ENCODE results near the gene ADNP2.

ADNP2 gene

DNA sequence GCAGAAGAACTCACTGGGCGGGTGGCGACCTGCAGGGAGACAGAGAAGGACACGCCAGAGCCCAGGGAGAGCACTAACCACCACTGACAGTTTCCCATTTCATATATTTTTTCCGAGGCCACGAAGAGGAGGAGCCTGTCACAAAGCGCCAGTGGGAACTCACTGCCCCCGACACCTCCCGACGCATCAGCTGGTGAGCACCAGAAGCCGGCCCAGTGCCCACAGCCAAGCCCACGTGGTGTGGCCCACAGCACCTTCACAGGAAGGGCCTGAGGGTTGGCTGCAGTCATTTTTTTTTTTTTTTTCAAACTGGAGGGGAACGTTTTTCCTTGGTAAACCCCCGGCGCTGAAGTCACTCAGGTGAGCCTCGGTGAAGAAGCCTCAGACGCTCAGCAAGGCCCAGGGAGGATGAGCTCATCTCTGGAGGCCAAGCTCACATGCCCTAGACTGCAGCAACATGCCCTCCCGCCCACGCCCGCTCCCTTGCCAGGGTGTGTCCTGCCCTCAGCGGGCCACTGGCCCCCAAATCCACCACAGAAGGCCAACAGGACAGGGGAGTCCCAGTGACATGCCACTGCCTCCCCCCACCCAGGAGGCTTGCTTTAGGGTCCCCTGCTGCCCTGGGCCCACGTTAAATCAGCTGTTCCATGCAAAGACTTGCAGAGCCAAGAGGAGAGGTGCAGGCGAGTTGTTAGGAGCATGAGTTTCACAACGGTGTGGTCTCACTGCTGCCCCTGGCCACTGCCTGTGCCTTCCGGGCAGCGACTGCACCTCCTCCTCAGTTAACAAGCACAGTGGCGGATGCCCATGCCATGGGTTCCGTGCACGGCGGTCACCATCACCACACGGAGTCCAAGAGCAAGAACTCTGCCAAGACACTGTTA, 70.1 kb downstream of the ADNP2 start:
- DNase-seq (ENCODE audit: low spot score): no peak
- in situ Hi-C loops (cut with MboI; ENCODE audit: low pct_unique_long_range_greater_than_20kb, low sequenced_read_pairs, unreplicated experiment): no loop called here
- TF ChIP-seq, protein P1, sequence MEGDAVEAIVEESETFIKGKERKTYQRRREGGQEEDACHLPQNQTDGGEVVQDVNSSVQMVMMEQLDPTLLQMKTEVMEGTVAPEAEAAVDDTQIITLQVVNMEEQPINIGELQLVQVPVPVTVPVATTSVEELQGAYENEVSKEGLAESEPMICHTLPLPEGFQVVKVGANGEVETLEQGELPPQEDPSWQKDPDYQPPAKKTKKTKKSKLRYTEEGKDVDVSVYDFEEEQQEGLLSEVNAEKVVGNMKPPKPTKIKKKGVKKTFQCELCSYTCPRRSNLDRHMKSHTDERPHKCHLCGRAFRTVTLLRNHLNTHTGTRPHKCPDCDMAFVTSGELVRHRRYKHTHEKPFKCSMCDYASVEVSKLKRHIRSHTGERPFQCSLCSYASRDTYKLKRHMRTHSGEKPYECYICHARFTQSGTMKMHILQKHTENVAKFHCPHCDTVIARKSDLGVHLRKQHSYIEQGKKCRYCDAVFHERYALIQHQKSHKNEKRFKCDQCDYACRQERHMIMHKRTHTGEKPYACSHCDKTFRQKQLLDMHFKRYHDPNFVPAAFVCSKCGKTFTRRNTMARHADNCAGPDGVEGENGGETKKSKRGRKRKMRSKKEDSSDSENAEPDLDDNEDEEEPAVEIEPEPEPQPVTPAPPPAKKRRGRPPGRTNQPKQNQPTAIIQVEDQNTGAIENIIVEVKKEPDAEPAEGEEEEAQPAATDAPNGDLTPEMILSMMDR (IDR thresholded peaks at IDR 0.05; ENCODE audit: extremely low read depth, insufficient read depth, missing control alignments): no peak

DNA sequence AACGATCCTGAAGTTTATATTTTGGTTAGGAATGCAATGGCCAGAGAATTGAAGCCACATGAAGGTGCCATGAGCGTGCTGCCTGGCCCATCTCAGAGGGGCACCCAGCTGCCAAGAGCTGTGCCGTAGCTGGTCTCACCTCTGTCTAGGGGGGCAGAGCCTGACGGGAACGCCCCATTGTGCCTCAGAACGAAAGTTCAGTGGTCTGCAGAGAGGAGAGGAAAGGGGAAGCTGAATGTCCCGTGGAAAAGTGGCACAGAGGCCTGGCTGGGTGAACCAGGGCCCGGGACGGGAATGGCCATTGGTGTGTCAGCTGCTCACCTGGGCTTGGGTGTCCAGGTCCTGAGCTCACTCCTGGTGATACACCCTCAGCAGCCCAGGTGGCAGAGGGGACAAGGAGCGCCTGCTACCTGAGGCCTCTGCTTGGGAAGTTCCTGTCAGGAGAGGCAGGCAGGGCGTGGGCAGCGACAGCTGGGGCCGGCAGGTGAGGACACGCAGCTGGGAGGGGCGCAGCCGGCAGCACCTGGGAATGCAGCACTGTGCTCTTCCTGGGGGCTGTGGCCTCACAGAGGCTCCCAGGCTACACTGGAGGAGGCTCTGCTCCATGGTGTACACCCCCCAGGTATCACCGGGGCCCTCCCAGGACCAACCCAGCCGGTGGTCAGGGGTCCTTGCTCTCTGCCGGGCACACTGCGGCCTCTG, 70.9 kb downstream of the ADNP2 start:
- DNase-seq (ENCODE audit: low spot score): no peak
- TF ChIP-seq, protein P1 (IDR thresholded peaks at IDR 0.05; ENCODE audit: extremely low read depth, insufficient read depth, missing control alignments): no peak
- in situ Hi-C loops (cut with MboI; ENCODE audit: low pct_unique_long_range_greater_than_20kb, low sequenced_read_pairs, unreplicated experiment): no loop called here

DNA sequence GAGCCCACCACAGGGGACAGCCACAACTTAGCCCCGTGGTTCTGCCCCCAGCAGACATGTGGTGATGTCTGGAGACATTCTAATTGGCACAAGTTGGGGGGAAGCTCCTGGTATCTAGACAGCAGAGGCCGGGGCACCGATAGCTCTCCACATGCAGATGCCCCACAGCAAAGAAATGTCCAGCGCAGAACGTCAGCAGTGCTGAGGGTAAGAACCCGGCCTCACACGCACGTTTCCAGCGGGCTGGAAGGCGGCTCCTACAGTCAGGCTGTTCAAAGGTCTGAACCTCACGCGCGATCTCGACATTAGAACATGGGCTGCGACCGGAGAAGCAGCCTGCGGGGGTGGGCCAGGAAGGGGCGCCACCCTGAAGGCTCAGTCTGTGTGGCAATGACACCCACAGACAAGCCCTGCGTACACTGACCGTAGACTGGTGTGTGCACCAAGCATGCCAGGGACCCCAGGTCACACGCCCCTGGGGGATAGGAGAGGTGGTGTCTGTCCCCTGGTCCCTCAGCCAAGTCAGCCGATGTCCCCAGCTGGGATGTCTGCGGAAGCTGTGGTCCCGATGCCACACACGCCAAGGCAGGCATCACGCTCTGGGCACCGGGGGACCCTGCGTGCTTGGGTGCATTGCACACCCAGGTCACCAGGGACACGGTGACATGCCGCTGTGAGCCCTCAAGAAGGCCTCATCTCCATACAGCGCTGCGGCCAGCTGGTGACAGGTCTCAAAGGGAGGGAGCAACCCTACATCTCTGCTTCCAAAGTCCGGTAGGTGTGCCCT, 71.9 kb downstream of the ADNP2 start:
- no peak for DNase-seq (ENCODE audit: low spot score)
- in situ Hi-C loops (cut with MboI; ENCODE audit: low pct_unique_long_range_greater_than_20kb, low sequenced_read_pairs, unreplicated experiment): no loop called here
- TF ChIP-seq, protein P1 (IDR thresholded peaks at IDR 0.05; ENCODE audit: extremely low read depth, insufficient read depth, missing control alignments): no peak

DNA sequence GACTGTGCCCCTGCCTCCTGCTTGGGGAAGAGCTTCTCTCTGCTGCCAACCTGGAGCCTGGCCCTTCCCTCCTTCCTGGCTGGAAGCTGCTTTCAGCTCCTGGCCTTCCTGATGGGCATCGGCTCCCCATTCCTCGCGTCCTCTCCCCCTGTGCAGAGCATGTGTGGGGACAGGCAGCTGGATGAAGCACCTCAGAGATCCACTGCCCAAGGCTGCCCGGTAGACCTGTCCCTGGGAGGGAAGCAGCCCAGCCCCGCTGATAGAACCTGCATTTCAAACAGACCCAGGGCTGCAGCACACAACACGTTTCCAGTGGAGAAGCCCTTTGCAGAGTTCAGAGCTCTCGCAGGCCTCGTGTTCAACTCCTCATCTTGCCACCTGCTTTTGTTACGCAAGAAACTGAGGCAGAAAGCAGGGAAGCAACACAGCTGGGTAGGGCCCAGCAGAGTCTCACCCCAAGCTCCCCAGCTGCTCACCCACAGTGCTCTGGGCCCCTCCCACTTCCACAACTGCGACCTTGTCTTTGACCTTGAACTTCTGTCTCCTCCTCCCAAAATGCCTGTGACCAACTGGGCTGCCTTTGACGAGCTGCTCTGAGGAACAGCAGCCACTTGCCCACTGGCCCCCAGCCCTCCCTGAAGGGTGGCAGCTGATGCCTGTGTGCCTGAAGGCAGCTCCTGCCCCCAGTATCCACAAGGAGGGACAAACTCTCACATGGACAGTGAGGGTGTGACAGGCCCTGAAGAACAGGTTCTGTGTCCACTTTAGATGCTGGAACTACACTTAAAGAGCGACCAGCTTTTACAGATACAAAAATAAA, 72.8 kb downstream of the ADNP2 start:
- TF ChIP-seq, protein P1 (IDR thresholded peaks at IDR 0.05; ENCODE audit: extremely low read depth, insufficient read depth, missing control alignments): no peak
- no peak for DNase-seq (ENCODE audit: low spot score)
- in situ Hi-C loops (cut with MboI; ENCODE audit: low pct_unique_long_range_greater_than_20kb, low sequenced_read_pairs, unreplicated experiment): no loop called here

DNA sequence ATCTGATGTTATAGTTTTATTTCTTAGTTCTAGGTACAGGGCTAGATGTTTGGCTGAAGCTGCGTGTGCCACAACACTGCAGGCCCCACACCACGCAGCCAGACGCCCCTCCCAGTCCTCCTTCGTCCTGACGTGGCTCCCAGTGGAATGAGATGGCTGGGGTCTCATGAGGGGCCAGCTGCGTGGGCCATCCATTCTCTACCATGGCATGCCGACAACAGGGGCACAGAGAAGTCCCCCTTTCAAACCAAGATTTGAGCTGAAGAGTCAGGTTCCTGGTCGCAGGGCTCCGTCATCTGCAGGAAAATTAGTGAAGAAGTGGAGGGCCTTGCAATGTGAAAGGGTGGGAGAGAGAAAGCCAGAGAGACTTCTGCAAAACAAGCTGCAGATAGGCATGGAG, 73.8 kb downstream of the ADNP2 start:
- TF ChIP-seq, protein P1 (IDR thresholded peaks at IDR 0.05; ENCODE audit: extremely low read depth, insufficient read depth, missing control alignments): no peak
- in situ Hi-C loops (cut with MboI; ENCODE audit: low pct_unique_long_range_greater_than_20kb, low sequenced_read_pairs, unreplicated experiment): no loop called here
- no peak for DNase-seq (ENCODE audit: low spot score)
